Liver (tissue), 9 donors: Measurements from ENCODE around the gene SFMBT2. TPM values are rescaled to one million over a fixed set of nuclear protein-coding genes. Genes with fewer than 3 reads are reported as not detected.

Source experiments
- DNase-seq: peaks from one replicate; pipeline ENCODE4 v3.0.0-alpha.2; 2017; ENCODE audit warnings: low spot score
- H3K27ac ChIP-seq, 2 donors: one replicate each; pipeline ENCODE4 v1.7.0; 2013; ENCODE audit warnings: inconsistent platforms in 2 of 2, low read length in 2 of 2, control low read depth in 1 of 2, low read depth in 1 of 2, mild to moderate bottlenecking in 1 of 2
- H3K27me3 ChIP-seq, 4 donors: one replicate each; pipeline versions ENCODE4 v1.6.1 to v1.7.0; 2013; ENCODE audit warnings: low read length in 3 of 4, inconsistent platforms in 1 of 4, mild to moderate bottlenecking in 1 of 4, moderate library complexity in 1 of 4; ENCODE audit not compliant: control insufficient read depth in 4 of 4, insufficient read depth in 4 of 4
- H3K36me3 ChIP-seq, 4 donors: one replicate each; pipeline versions ENCODE4 v1.6.1 to v1.7.0; 2013; ENCODE audit warnings: low read length in 3 of 4, mild to moderate bottlenecking in 3 of 4, low read depth in 1 of 4, moderate library complexity in 1 of 4; ENCODE audit not compliant: control insufficient read depth in 4 of 4, insufficient read depth in 3 of 4
- H3K4me1 ChIP-seq, 4 donors: one replicate each; pipeline versions ENCODE4 v1.6.1 to v1.7.0; 2013; ENCODE audit warnings: low read length in 3 of 4, mild to moderate bottlenecking in 3 of 4, moderate library complexity in 1 of 4; ENCODE audit not compliant: control insufficient read depth in 4 of 4, insufficient read depth in 4 of 4
- H3K4me3 ChIP-seq, 3 donors: one replicate each; pipeline versions ENCODE4 v1.6.1 to v1.7.0; 2013; ENCODE audit warnings: low read length in 3 of 3, control low read depth in 1 of 3, low read depth in 1 of 3, mild to moderate bottlenecking in 1 of 3
- H3K9ac ChIP-seq, 2 donors: one replicate each; pipeline ENCODE4 v1.7.0; 2013; ENCODE audit warnings: low read length in 2 of 2, mild to moderate bottlenecking in 2 of 2, moderate library complexity in 2 of 2, control low read depth in 1 of 2, low read depth in 1 of 2
- H3K9me3 ChIP-seq, 4 donors: one replicate each; pipeline versions ENCODE4 v1.6.1 to v1.7.0; 2013; ENCODE audit warnings: low read length in 3 of 4; ENCODE audit not compliant: control insufficient read depth in 4 of 4
- FOXA1 ChIP-seq: IDR thresholded peaks from 2 replicates; pipeline ENCODE4 v1.6.1; 2016; ENCODE audit warnings: antibody characterized with exemption
- GABPA ChIP-seq, 2 donors: IDR thresholded peaks in 1 of 2; conservative IDR thresholded peaks in 1 of 2; 2 replicates each; pipeline ENCODE4 v1.6.1; 2016; ENCODE audit warnings: antibody characterized with exemption in 2 of 2, mild to moderate bottlenecking in 1 of 2, moderate library complexity in 1 of 2
- HNF4A ChIP-seq, 2 donors: conservative IDR thresholded peaks; 2 replicates each; pipeline ENCODE4 v1.6.1; 2016; ENCODE audit warnings: antibody characterized with exemption in 2 of 2, mild to moderate bottlenecking in 2 of 2
- HNF4G ChIP-seq: IDR thresholded peaks from 2 replicates; pipeline ENCODE4 v1.6.1; 2016; ENCODE audit warnings: antibody characterized with exemption
- JUND ChIP-seq, 2 donors: IDR thresholded peaks; 2 replicates each; pipeline ENCODE4 v1.6.1; 2016; ENCODE audit warnings: antibody characterized with exemption in 2 of 2
- RAD21 ChIP-seq, 2 donors: IDR thresholded peaks; 2 replicates each; pipeline ENCODE4 v1.6.1; 2016; ENCODE audit warnings: antibody characterized with exemption in 2 of 2, mild to moderate bottlenecking in 2 of 2
- RXRA ChIP-seq, 2 donors: IDR thresholded peaks; 2 replicates each; pipeline ENCODE4 v1.6.1; 2017 to 2018; ENCODE audit warnings: antibody characterized with exemption in 2 of 2, mild to moderate bottlenecking in 1 of 2
- SP1 ChIP-seq: IDR thresholded peaks from 2 replicates; pipeline ENCODE4 v1.6.1; 2018; ENCODE audit warnings: antibody characterized with exemption, mild to moderate bottlenecking
- TAF1 ChIP-seq: conservative IDR thresholded peaks from 2 replicates; pipeline ENCODE4 v1.6.1; 2016; ENCODE audit warnings: antibody characterized with exemption, mild to moderate bottlenecking
- YY1 ChIP-seq: IDR thresholded peaks from 2 replicates; pipeline ENCODE4 v1.6.1; 2016; ENCODE audit warnings: antibody characterized with exemption, mild to moderate bottlenecking
- WGBS: extraction: QIAGEN DNeasy Blood & Tissue Kit; methylation state at CpG from one replicate; pipeline ENCODE4 v1.1.7; 2013; 5-methylcytosine and 5-hydroxymethylcytosine counted together
- polyA plus RNA-seq, 2 donors: library from polyadenylated mRNA; stranded (reverse) in 1 of 2; unstranded in 1 of 2; fragments of 200-250 nt in 1 of 2; fragments of >200 nt in 1 of 2; fragmentation: Nextera tagmentation in 1 of 2; extraction: Ambion mirVana in 1 of 2; gene quantifications; one replicate each; pipeline versions ENCODE4 v1.2.1 to v1.2.3, GENCODE V29; 2013 to 2015
- total RNA-seq, 2 donors: library from RNA; depleted of rRNA; stranded (reverse); fragments of >200 nt; gene quantifications; one replicate each; pipeline ENCODE4 v1.2.3, GENCODE V29; 2014
- TF ChIP-seq, protein P1 (sequence below): IDR thresholded peaks from 2 replicates; pipeline ENCODE4 v1.6.1; 2016; ENCODE audit warnings: antibody characterized with exemption
- TF ChIP-seq, protein P2 (sequence below): IDR thresholded peaks from 2 replicates; pipeline ENCODE4 v1.6.1; 2016; ENCODE audit warnings: antibody characterized with exemption
- donor health status: healthy.
- donor health status: healthy.
- donor health status: healthy.
- donor health status: healthy.
- donor health status: healthy.

SFMBT2 gene
- total and polyA plus RNA-seq, 4 donors: 0.46 to 2.8 (median 1.5) TPM

DNA sequence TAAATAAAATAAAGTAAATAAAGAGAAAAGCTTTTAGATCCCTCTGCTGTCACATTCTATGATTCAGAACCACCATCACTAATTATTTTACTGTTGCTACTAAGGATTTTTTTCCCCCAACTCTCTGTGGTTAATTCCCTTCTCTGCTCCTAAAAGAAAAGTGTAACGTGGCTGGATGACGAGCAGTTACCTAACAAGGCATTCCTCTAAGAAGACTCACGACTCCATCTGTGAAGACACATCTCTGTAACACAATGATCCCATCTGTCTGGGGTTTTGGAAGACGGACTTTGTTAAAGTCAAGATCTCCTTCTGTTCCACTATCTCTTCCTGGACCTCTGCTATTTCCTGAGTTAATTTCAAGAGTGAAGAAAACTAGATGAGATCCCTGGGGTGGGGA lies 179.9 kb downstream of the SFMBT2 start:
- WGBS: 81% methylated on average over 4 of the region's 4 CpGs
- H3K36me3 ChIP-seq: no peaks in the 10 kb centered on the region

DNA sequence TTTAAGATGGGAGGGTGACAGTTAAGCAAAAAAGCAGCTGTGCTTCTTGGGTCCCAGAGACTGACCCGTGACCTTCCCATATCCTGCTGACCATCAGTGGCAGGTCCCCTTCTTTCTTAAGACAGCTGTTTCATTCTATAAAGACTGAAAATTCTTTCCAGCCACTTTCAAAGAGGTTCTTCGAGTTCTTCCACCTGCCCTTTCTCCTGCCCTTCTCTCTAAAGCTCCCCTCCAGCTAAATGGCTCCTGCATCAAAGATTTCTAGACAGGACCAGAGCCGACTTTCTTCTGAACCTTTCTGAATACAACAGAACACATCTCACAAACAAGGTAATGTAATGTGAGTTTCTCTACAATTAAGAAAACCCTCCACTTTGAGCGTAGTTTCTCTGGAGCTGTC lies 180.8 kb downstream of the SFMBT2 start:
- peaks cover 0 to 4% (median 2%) of the 10 kb centered on the region in 4 donors for H3K9me3 ChIP-seq
- no peak overlapping the region for H3K27ac ChIP-seq

More for the DNA sequence above, 179.9 kb downstream of the SFMBT2 start:
- peaks cover 0 to 2% (median 0%) of the 10 kb centered on the region in 4 donors for H3K27me3 ChIP-seq
- no peak for TF ChIP-seq HNF4A (conservative IDR thresholded peaks at IDR 0.05)
- no peak for TF ChIP-seq HNF4G
- no peak for TF ChIP-seq FOXA1
- no peak for TF ChIP-seq RXRA (IDR thresholded peaks at IDR 0.05)
- TF ChIP-seq, protein P1, sequence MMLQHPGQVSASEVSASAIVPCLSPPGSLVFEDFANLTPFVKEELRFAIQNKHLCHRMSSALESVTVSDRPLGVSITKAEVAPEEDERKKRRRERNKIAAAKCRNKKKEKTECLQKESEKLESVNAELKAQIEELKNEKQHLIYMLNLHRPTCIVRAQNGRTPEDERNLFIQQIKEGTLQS: no peak
- no peak for TF ChIP-seq SP1
- no peak for TF ChIP-seq TAF1
- DNase-seq: no peak
- peaks cover 0 to 5% (median 3%) of the 10 kb centered on the region in 4 donors for H3K4me1 ChIP-seq
- H3K27ac ChIP-seq: no peak overlapping the region
- H3K9ac ChIP-seq: no peak overlapping the region
- H3K9me3 ChIP-seq: peaks cover 0 to 4% (median 0%) of the 10 kb centered on the region in 4 donors
- H3K4me3 ChIP-seq: no peak overlapping the region

DNA sequence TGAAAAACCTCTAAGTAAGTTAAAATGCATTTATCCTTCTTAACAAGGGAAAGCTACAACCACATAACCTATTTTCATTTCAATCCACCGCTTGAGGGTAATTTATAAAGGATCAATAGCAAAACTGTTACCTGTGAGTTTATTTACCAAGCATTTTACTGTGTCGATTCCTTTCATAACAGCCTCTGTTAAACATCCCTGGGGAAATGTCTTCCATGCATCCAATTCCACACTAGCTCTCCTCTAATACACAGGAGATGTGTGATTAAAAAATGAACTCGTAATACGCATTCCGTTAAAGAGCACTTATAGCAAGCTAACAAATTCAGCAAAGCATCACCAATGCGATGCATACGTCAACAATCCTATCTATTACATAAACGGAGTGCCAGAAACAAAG lies 185.7 kb downstream of the SFMBT2 start:
- no peak for TF ChIP-seq FOXA1
- no peak for TF ChIP-seq HNF4A (conservative IDR thresholded peaks at IDR 0.05)
- TF ChIP-seq JUND (IDR thresholded peaks at IDR 0.05): no peak
- TF ChIP-seq, protein P1: no peak
- TF ChIP-seq RXRA (IDR thresholded peaks at IDR 0.05): no peak
- TF ChIP-seq GABPA (IDR thresholded peaks at IDR 0.05 in 1 of 2, conservative IDR thresholded peaks at IDR 0.05 in 1 of 2): no peak
- TF ChIP-seq YY1: no peak
- no peak for TF ChIP-seq SP1
- TF ChIP-seq, protein P2, sequence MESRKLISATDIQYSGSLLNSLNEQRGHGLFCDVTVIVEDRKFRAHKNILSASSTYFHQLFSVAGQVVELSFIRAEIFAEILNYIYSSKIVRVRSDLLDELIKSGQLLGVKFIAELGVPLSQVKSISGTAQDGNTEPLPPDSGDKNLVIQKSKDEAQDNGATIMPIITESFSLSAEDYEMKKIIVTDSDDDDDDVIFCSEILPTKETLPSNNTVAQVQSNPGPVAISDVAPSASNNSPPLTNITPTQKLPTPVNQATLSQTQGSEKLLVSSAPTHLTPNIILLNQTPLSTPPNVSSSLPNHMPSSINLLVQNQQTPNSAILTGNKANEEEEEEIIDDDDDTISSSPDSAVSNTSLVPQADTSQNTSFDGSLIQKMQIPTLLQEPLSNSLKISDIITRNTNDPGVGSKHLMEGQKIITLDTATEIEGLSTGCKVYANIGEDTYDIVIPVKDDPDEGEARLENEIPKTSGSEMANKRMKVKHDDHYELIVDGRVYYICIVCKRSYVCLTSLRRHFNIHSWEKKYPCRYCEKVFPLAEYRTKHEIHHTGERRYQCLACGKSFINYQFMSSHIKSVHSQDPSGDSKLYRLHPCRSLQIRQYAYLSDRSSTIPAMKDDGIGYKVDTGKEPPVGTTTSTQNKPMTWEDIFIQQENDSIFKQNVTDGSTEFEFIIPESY: no peak

More for the DNA sequence above, 180.8 kb downstream of the SFMBT2 start:
- DNase-seq: no peak
- Histone ChIP-seq H3K36me3 (no peaks in the 10 kb centered on the region), H3K27me3 (peaks cover 0 to 2% (median 0%) of the 10 kb centered on the region in 4 donors), H3K9ac (no peak overlapping the region), H3K4me3 (no peak overlapping the region), H3K4me1 (peaks cover 0 to 5% (median 3%) of the 10 kb centered on the region in 4 donors)
- no peak for TF ChIP-seq RAD21 (IDR thresholded peaks at IDR 0.05)
- 96% methylated on average over 4 of the region's 4 CpGs for WGBS

More for the DNA sequence above, 185.7 kb downstream of the SFMBT2 start:
- H3K9me3 ChIP-seq: peaks cover 9 to 20% (median 16%) of the 10 kb centered on the region in 4 donors
- H3K4me3 ChIP-seq: no peak overlapping the region
- H3K27me3 ChIP-seq: peaks cover 0 to 5% (median 0%) of the 10 kb centered on the region in 4 donors
- no peaks in the 10 kb centered on the region for H3K4me1 ChIP-seq
- no peak overlapping the region for H3K27ac ChIP-seq
- H3K9ac ChIP-seq: no peak overlapping the region
- DNase-seq: no peak
- no peaks in the 10 kb centered on the region for H3K36me3 ChIP-seq
- 88% methylated on average over 8 of the region's 8 CpGs for WGBS
